Gastrocnemius medialis (tissue), 4 donors: ENCODE results near the gene MDGA2. TPM values are rescaled to one million over a fixed set of nuclear protein-coding genes. Genes with fewer than 3 reads are reported as not detected.

Experiments
- ATAC-seq, 2 donors: fragments of 150-250 bp; one replicate each; pipeline ENCODE4 v1.9.1; 2016
- DNase-seq, 2 donors: peaks; one replicate each; pipeline ENCODE4 v3.0.0-alpha.2; 2019
- H3K27ac ChIP-seq, 4 donors: fragments of 200-600 bp; sonication (generic); 1 replicate in 1 of 4; 2 replicates in 3 of 4; pipeline ENCODE4 v1.5.1; 2016 to 2018; ENCODE audit warnings: mild to moderate bottlenecking in 2 of 4, moderate library complexity in 1 of 4
- H3K27me3 ChIP-seq, 3 donors: fragments of 200-600 bp; sonication (generic) in 2 of 3; 1 replicate in 1 of 3; 2 replicates in 2 of 3; pipeline versions ENCODE4 v1.5.1 to v1.6.0; 2016 to 2019; ENCODE audit warnings: mild to moderate bottlenecking in 1 of 3, moderate library complexity in 1 of 3
- H3K36me3 ChIP-seq, 2 donors: fragments of 200-600 bp; sonication (generic) in 1 of 2; one replicate each; pipeline ENCODE4 v1.5.1; 2017 to 2018
- H3K4me1 ChIP-seq, 2 donors: fragments of 200-600 bp; sonication (generic) in 1 of 2; one replicate each; pipeline ENCODE4 v1.5.1; 2016 to 2017; ENCODE audit warnings: mild to moderate bottlenecking in 2 of 2
- H3K4me3 ChIP-seq, 4 donors: fragments of 200-600 bp; sonication (generic) in 3 of 4; 1 replicate in 1 of 4; 2 replicates in 3 of 4; pipeline ENCODE4 v1.5.1; 2016 to 2019; ENCODE audit warnings: mild to moderate bottlenecking in 2 of 4
- H3K9me3 ChIP-seq, 3 donors: fragments of 200-600 bp; sonication (generic) in 2 of 3; 1 replicate in 1 of 3; 2 replicates in 2 of 3; pipeline ENCODE4 v1.5.1; 2016 to 2019
- POLR2A ChIP-seq, 2 donors: fragments of 450-650 bp; IDR thresholded peaks; one replicate each; pipeline ENCODE4 v1.6.1; 2017; ENCODE audit warnings: antibody characterized with exemption in 2 of 2, mild to moderate bottlenecking in 2 of 2, moderate library complexity in 2 of 2
- in situ Hi-C, 4 donors: fragments of 200-750 bp; cut with MboI; loops; one replicate each; pipeline versions ENCODE4 v1.15.0 to v1.8.0; 2017; ENCODE audit warnings: low sequenced_read_pairs in 4 of 4
- intact Hi-C: fragments of 100-400 bp; cut with DNase I; formaldehyde crosslinking; loops from one replicate; pipeline ENCODE4 v1.15.1; 2023; ENCODE audit warnings: low total_unique reads
- total RNA-seq, 4 donors: library from RNA; depleted of rRNA; stranded (reverse); fragments of >200 nt; gene quantifications; one replicate each; pipeline versions ENCODE4 v1.1.0 to v1.2.3, GENCODE V29; 2016
- TF ChIP-seq, protein P1 (sequence below), 5 experiments: fragments of 450-650 bp in 3 of 5; fragments of 200-600 bp in 2 of 5; sonication (generic) in 2 of 5; IDR thresholded peaks in 4 of 5; conservative IDR thresholded peaks in 1 of 5; 1 replicate in 4 of 5; 2 replicates in 1 of 5; pipeline ENCODE4 v1.5.1; 2016 to 2019; ENCODE audit warnings: antibody characterized with exemption in 5 of 5, mild to moderate bottlenecking in 3 of 5, moderate library complexity in 3 of 5

Gene MDGA2
- total RNA-seq, 4 donors from 2014 or later: not detected

DNA sequence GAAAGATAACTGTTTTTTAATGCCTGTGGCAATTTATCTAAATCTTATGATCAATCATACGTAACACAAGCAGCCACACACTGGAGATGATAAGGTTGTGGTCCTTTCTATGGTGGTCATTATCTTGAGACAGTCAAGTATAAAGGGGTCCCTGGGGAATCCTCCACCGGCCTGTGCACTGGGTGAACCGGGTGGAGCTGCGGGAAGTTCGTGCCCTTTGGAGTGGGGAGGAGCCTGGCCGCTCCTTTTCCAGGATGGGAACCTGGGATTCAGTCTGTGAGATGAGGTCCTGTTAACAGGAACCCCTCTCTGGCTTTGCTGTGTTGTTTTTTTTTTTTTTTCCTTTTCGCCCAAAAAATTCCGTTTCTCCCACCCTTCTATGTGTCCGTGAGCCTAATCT lies 856.3 kb downstream of the MDGA2 start:
- intact Hi-C loops: no loop called here

DNA sequence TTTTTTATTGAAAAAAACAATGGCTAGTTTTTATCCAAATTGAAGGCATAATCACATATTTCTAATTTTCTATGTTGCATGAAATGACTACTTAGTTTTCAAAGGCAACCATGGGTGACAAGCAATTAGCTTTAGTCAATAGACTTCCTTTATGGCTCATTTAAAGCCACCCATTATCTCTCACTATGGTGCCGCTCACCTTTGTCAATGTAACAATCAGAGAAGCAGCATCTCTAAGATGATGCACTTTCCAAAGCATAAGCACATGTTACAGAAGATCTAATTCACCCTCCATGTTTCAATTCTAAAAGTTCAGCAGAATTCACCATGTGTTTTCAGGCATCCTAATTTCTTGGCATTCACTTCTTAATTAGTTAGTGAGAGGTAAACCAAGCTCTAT lies 857.3 kb downstream of the MDGA2 start:
- Histone ChIP-seq H3K36me3 (no peaks in the 10 kb centered on the region), H3K4me3 (no peak overlapping the region), H3K9me3 (no peaks in the 10 kb centered on the region), H3K27me3 (no peaks in the 10 kb centered on the region), H3K4me1 (no peaks in the 10 kb centered on the region), H3K27ac (no peak overlapping the region)
- no peak for DNase-seq
- in situ Hi-C loops (no loop called here), intact Hi-C loops (no loop called here)
- ATAC-seq: no peak
- no peak for TF ChIP-seq POLR2A (IDR thresholded peaks at IDR 0.05)
- TF ChIP-seq, protein P1, sequence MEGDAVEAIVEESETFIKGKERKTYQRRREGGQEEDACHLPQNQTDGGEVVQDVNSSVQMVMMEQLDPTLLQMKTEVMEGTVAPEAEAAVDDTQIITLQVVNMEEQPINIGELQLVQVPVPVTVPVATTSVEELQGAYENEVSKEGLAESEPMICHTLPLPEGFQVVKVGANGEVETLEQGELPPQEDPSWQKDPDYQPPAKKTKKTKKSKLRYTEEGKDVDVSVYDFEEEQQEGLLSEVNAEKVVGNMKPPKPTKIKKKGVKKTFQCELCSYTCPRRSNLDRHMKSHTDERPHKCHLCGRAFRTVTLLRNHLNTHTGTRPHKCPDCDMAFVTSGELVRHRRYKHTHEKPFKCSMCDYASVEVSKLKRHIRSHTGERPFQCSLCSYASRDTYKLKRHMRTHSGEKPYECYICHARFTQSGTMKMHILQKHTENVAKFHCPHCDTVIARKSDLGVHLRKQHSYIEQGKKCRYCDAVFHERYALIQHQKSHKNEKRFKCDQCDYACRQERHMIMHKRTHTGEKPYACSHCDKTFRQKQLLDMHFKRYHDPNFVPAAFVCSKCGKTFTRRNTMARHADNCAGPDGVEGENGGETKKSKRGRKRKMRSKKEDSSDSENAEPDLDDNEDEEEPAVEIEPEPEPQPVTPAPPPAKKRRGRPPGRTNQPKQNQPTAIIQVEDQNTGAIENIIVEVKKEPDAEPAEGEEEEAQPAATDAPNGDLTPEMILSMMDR (IDR thresholded peaks at IDR 0.05 in 4 of 5, conservative IDR thresholded peaks at IDR 0.05 in 1 of 5): no peak

More for the DNA sequence above, 856.3 kb downstream of the MDGA2 start:
- Histone ChIP-seq H3K36me3 (no peaks in the 10 kb centered on the region), H3K9me3 (no peaks in the 10 kb centered on the region), H3K4me3 (no peak overlapping the region), H3K27ac (no peak overlapping the region), H3K27me3 (no peaks in the 10 kb centered on the region), H3K4me1 (no peaks in the 10 kb centered on the region)
- in situ Hi-C loops: no loop called here
- no peak for TF ChIP-seq POLR2A (IDR thresholded peaks at IDR 0.05)
- TF ChIP-seq, protein P1 (IDR thresholded peaks at IDR 0.05 in 4 of 5, conservative IDR thresholded peaks at IDR 0.05 in 1 of 5): no peak
- no peak for DNase-seq
- ATAC-seq: no peak

DNA sequence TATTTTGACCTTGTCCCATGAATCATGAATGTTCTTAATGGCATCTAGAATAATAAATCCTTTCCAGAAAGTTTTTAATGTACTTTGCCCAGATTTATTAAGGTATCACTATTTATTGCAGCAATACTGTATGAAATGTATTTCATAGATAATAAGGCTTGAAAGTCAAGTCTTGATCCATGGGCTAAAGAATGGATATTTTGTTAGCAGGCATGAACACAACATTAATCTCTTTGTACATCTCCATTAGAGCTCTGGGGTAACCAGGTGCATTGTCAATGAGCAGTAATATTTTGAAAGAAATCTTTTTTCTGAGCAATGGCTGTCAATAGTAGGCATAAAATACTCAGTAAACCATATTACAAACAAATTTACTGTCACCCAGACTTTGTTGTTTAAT lies 882.3 kb downstream of the MDGA2 start:
- DNase-seq (no peak), ATAC-seq (no peak)
- Histone ChIP-seq H3K9me3 (no peaks in the 10 kb centered on the region), H3K27me3 (no peaks in the 10 kb centered on the region), H3K36me3 (no peaks in the 10 kb centered on the region), H3K4me3 (no peak overlapping the region), H3K4me1 (no peaks in the 10 kb centered on the region), H3K27ac (no peak overlapping the region)
- in situ Hi-C loops (no loop called here), intact Hi-C loops (no loop called here)
- TF ChIP-seq, protein P1 (IDR thresholded peaks at IDR 0.05 in 4 of 5, conservative IDR thresholded peaks at IDR 0.05 in 1 of 5): no peak
- no peak for TF ChIP-seq POLR2A (IDR thresholded peaks at IDR 0.05)
